ENCODE measurements around the gene KRT78.

Gene KRT78

DNA sequence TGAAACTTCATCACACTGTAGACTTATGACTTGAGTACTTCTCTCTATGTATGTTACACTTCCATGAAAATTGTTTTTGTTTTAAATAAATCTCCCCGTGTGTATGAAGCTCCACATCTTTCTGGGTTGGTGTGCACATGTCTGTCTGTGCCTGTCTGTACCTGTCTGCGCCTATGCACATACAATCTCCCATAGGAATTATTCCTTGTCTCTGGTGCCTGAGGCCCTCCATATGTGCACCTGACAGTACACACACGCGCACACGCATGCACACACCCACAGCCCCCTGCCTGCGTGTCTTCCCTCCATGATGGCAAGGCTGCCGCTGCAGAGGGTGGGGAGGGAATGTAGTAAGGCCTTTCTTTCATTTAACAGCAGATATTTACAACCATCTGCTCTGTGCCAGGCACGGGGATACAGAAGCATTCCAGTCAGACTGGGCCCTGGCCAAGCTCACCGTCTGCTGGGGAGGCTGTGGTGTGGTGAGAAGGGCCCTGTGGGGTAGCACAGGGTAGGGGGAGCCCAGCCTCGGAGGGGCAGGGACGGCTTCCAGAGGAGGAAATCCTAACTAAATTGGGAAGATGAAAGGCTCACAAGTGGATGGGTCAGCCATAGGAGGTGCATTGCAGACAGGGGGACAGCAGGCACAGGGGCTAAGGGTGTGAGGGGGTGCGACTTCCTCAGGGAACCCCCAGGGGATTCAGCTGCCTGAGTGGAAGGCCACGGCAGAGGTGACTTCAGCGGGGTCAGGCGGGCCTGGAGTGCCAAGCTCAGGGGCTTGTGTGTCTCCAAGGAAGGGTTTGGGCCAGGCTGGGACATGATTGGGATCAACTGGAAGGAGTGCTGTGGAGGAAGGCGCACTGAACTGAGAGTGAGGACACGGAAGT, 30.0 kb upstream of the KRT78 start:
- Histone ChIP-seq H3K9me3 (ENCODE audit: control insufficient read depth in 1 of 2, low read length in 2 of 2) (no peaks in the 10 kb centered on the region), H3K4me3 (ENCODE audit: low read depth in 1 of 2, low read length in 2 of 2) (no peak overlapping the region), H3K27ac (ENCODE audit: low read length) (no peak overlapping the region), H3K27me3 (ENCODE audit: low read depth, low read length) (no peaks in the 10 kb centered on the region), H3K36me3 (ENCODE audit: control insufficient read depth in 1 of 2, insufficient read depth in 2 of 2, low read length in 2 of 2) (no peaks in the 10 kb centered on the region), H3K4me1 (ENCODE audit: control insufficient read depth in 1 of 2, insufficient read depth in 2 of 2, low read length in 2 of 2) (peaks cover 8 to 18% of the 10 kb centered on the region in 2 donors)

DNA sequence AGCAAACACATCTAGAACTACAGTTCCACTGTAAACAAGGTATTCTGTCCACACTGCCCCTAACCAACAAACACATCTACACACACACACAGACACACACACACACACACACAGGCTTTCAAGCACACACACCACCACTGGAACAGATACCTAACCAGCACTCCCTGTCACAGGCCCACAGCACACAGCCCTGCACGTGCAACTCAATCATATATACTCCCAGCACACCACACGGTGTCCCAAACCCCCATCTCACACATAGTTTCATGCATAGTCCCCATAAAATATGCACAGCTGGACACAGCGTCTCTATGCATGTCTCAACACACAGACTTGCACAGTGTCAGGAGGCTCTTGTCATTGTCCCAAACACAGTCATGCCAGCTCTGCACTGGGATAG, 28.4 kb upstream of the KRT78 start:
- no peaks in the 10 kb centered on the region for H3K36me3 ChIP-seq (ENCODE audit: control insufficient read depth in 1 of 2, insufficient read depth in 2 of 2, low read length in 2 of 2)
- no peak overlapping the region for H3K27ac ChIP-seq (ENCODE audit: low read length)
- H3K27me3 ChIP-seq (ENCODE audit: low read depth, low read length), result no peaks in the 10 kb centered on the region
- H3K4me3 ChIP-seq (ENCODE audit: low read depth in 1 of 2, low read length in 2 of 2), result no peak overlapping the region
- H3K9me3 ChIP-seq (ENCODE audit: control insufficient read depth in 1 of 2, low read length in 2 of 2), result no peaks in the 10 kb centered on the region
- peaks cover 12 to 20% of the 10 kb centered on the region in 2 donors for H3K4me1 ChIP-seq (ENCODE audit: control insufficient read depth in 1 of 2, insufficient read depth in 2 of 2, low read length in 2 of 2)

- H3K4me3 ChIP-seq (ENCODE audit: low read depth in 1 of 2, low read length in 2 of 2), result no peak overlapping the region
- peaks cover 16 to 20% of the 10 kb centered on the region in 2 donors for H3K4me1 ChIP-seq (ENCODE audit: control insufficient read depth in 1 of 2, insufficient read depth in 2 of 2, low read length in 2 of 2)
- H3K27ac ChIP-seq (ENCODE audit: low read length), result no peak overlapping the region
- H3K9me3 ChIP-seq (ENCODE audit: control insufficient read depth in 1 of 2, low read length in 2 of 2), result no peaks in the 10 kb centered on the region
- H3K27me3 ChIP-seq (ENCODE audit: low read depth, low read length), result no peaks in the 10 kb centered on the region
- no peaks in the 10 kb centered on the region for H3K36me3 ChIP-seq (ENCODE audit: control insufficient read depth in 1 of 2, insufficient read depth in 2 of 2, low read length in 2 of 2)
Observed at GRCh38 chr12:52876372-52876771, 27.6 kb upstream of the KRT78 start.

GRCh38 chr12:52874573-52875435, 26.0 kb upstream of the KRT78 start:
- peaks cover 21 to 26% of the 10 kb centered on the region in 2 donors for H3K4me1 ChIP-seq (ENCODE audit: control insufficient read depth in 1 of 2, insufficient read depth in 2 of 2, low read length in 2 of 2)
- peak overlapping the region; percentile 67 for H3K27ac ChIP-seq (ENCODE audit: low read length)
- no peak overlapping the region for H3K4me3 ChIP-seq (ENCODE audit: low read depth in 1 of 2, low read length in 2 of 2)

DNA sequence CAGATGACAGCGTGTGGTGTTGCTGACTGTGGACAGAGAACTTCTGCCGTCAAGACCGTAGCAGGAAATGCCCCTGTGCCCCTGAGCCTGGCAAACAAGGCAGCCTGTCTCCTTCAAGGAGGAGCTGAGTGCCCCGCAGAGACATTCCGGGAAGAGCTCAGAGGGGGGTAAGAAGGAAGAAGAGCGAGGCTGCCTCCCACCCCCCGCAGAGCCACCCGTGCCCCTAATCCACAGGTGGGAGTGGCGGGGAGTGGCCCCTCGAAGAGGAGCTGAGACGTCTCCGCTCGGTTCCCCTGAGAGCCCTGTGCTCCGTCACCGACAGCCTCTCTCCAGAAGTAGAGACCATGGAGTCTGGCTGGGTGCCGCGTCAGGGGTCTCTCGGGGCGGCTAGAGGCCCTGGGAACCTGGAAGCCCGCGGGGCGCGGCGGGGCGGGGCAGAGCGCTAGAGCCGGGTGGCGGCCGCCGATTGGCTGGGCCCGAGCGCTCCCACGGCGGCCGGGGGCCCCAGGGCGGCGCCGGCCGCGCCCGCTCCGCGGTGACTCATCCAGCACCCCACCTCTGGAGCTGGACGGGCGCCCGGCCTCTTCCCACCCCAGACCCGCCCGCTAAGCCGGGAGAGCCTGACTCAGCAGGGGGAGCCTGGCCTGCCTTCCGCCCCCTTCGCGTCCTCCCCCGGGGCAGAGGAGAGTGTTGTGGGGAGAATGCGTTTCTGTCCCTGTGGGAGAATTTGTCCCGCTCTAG, 25.2 kb upstream of the KRT78 start:
- Histone ChIP-seq H3K27me3 (ENCODE audit: low read depth, low read length) (no peaks in the 10 kb centered on the region), H3K4me3 (ENCODE audit: low read depth in 1 of 2, low read length in 2 of 2) (peak overlapping the region; percentile 45 to 46), H3K4me1 (ENCODE audit: control insufficient read depth in 1 of 2, insufficient read depth in 2 of 2, low read length in 2 of 2) (peaks cover 18 to 21% of the 10 kb centered on the region in 2 donors)

More at GRCh38 chr12:52874573-52875435, 26.0 kb upstream of the KRT78 start:
- Histone ChIP-seq H3K36me3 (ENCODE audit: control insufficient read depth in 1 of 2, insufficient read depth in 2 of 2, low read length in 2 of 2) (no peaks in the 10 kb centered on the region), H3K9me3 (ENCODE audit: control insufficient read depth in 1 of 2, low read length in 2 of 2) (no peaks in the 10 kb centered on the region), H3K27me3 (ENCODE audit: low read depth, low read length) (no peaks in the 10 kb centered on the region)

GRCh38 chr12:52873513-52873831, 24.7 kb upstream of the KRT78 start:
- H3K27ac ChIP-seq (ENCODE audit: low read length), result peak overlapping the region; percentile 85
- H3K4me1 ChIP-seq (ENCODE audit: control insufficient read depth in 1 of 2, insufficient read depth in 2 of 2, low read length in 2 of 2), result peaks cover 13 to 21% of the 10 kb centered on the region in 2 donors
- peak overlapping the region; percentile 45 to 46 for H3K4me3 ChIP-seq (ENCODE audit: low read depth in 1 of 2, low read length in 2 of 2)

More for the DNA sequence above, 25.2 kb upstream of the KRT78 start:
- Histone ChIP-seq H3K9me3 (ENCODE audit: control insufficient read depth in 1 of 2, low read length in 2 of 2) (no peaks in the 10 kb centered on the region), H3K27ac (ENCODE audit: low read length) (peak overlapping the region; percentile 85), H3K36me3 (ENCODE audit: control insufficient read depth in 1 of 2, insufficient read depth in 2 of 2, low read length in 2 of 2) (no peaks in the 10 kb centered on the region)

DNA sequence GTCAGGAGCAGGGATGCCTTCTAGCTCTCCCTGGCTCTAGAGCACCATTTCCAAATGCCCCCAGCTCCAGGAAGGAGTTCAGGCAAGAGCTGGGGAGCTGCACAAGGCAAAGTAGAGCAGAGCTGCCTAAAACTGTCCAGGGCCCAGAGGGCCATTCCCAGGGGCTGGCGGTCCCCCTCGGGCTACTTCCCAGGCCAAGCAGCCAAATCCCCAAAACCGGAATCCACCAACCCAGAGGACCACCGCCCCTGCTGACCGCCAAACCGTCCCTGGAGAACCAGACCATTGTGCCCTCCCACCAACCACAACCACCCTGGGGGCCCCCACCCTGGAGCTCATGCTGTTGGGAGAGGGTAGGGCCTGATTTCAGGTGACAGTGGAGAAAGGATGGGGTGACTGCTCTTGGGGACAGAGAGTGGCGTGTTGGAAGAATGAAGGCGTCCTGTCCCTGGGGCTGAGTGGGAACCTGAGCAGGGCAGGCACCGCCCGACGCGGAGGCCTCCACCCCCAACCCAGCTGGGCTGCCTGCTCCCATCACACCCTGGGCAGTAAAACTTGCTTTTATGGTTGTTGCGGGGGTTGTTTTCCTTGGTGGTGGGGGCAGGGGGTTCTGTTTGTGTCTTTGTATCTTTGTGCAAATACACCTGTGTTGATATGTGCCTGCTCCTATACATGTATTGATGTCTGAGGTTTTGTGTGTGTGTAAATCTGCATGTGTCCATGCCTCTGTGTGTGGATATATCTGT, 24.0 kb upstream of the KRT78 start:
- H3K36me3 ChIP-seq (ENCODE audit: control insufficient read depth in 1 of 2, insufficient read depth in 2 of 2, low read length in 2 of 2), result no peaks in the 10 kb centered on the region
- peaks cover 13 to 21% of the 10 kb centered on the region in 2 donors for H3K4me1 ChIP-seq (ENCODE audit: control insufficient read depth in 1 of 2, insufficient read depth in 2 of 2, low read length in 2 of 2)
- no peaks in the 10 kb centered on the region for H3K9me3 ChIP-seq (ENCODE audit: control insufficient read depth in 1 of 2, low read length in 2 of 2)
- no peaks in the 10 kb centered on the region for H3K27me3 ChIP-seq (ENCODE audit: low read depth, low read length)
- peak overlapping the region; percentile 85 for H3K27ac ChIP-seq (ENCODE audit: low read length)
- H3K4me3 ChIP-seq (ENCODE audit: low read depth in 1 of 2, low read length in 2 of 2), result no peak overlapping the region

More at GRCh38 chr12:52873513-52873831, 24.7 kb upstream of the KRT78 start:
- Histone ChIP-seq H3K9me3 (ENCODE audit: control insufficient read depth in 1 of 2, low read length in 2 of 2) (no peaks in the 10 kb centered on the region), H3K27me3 (ENCODE audit: low read depth, low read length) (no peaks in the 10 kb centered on the region), H3K36me3 (ENCODE audit: control insufficient read depth in 1 of 2, insufficient read depth in 2 of 2, low read length in 2 of 2) (no peaks in the 10 kb centered on the region)

DNA sequence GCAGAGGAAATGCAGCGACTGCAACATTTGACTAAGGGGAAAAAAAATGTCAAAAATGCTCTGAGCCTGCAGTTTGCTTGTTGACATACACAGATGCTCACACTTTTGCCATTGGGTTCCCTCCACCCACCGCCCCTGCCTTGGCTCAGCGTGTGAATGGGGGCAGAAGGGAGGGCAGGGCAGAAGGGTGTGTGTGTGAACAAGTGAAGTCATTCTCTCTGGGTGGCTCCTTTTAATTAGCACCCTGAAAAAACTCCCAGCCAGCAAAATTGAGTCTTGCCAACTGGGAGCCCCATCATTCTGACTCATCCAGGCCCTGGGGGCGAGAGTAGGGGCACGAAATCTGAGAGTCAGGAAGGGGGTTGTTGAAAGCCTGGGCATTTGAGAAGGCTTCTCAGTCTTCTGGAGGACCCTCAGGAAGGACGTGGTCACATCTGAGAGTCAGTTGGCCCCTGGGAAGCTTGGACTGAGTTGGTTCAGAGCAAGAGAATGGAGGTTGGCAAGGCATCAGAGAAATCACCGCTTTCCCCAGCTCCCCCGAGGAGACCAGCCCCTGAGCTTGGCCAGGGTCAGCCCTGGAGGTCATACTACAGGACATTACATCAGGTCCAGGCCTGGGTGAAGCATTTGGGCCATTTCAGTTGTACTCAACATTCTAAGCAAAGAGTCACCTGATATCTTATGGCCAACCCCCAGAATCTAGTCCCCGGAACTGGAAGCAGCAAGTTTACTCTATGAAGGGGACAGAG, 22.7 kb upstream of the KRT78 start:
- Histone ChIP-seq H3K36me3 (ENCODE audit: control insufficient read depth in 1 of 2, insufficient read depth in 2 of 2, low read length in 2 of 2) (no peaks in the 10 kb centered on the region), H3K27me3 (ENCODE audit: low read depth, low read length) (no peaks in the 10 kb centered on the region), H3K27ac (ENCODE audit: low read length) (peak overlapping the region; percentile 48), H3K4me1 (ENCODE audit: control insufficient read depth in 1 of 2, insufficient read depth in 2 of 2, low read length in 2 of 2) (peaks cover 16 to 21% of the 10 kb centered on the region in 2 donors), H3K4me3 (ENCODE audit: low read depth in 1 of 2, low read length in 2 of 2) (no peak overlapping the region), H3K9me3 (ENCODE audit: control insufficient read depth in 1 of 2, low read length in 2 of 2) (no peaks in the 10 kb centered on the region)

DNA sequence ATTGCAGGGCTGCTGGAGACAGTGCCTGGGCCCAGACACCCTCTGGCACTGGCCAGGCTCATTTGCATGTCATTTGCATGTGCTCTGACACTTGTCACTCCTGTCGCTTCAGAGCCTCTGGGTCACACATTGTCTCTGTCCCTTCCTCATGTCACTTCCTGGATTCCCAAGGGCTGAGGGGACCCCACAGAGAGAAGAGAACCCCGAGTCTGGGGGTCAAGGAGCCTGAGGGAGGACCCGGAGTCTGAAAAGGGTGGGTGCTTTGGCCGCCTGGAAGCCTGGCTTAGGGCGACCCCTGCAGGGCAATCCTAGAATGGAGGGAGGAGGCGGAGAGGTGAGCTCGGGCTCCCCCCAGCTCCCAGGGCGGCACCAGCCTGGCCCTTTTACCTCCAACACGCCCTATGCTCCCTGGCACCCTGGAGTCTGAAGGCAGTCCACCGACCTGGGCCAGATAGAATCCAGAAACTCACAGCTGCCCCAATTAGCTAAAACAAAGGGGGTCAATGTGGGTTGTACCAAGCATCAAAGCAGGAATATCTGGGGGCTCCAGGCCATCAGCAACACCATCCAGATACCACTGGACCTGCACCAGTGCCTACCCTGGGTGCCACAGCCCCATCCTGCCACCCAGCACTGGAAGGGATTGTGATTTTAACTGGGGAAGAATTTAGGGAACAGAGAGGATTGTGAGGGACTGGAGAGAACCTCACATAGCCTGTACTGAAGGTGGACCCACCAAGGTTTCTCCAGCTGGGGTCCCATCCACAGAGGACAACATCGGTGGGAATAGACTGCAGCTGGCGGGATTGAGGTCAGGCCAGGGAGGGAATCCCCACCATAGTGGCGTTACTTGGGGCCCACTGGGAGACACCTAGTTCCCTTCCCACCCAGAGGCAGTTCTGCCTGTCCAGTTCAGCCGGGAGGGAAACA, 21.8 kb upstream of the KRT78 start:
- no peaks in the 10 kb centered on the region for H3K36me3 ChIP-seq (ENCODE audit: control insufficient read depth in 1 of 2, insufficient read depth in 2 of 2, low read length in 2 of 2)
- no peaks in the 10 kb centered on the region for H3K9me3 ChIP-seq (ENCODE audit: control insufficient read depth in 1 of 2, low read length in 2 of 2)
- H3K4me3 ChIP-seq (ENCODE audit: low read depth in 1 of 2, low read length in 2 of 2), result no peak overlapping the region
- peak overlapping the region; percentile 48 for H3K27ac ChIP-seq (ENCODE audit: low read length)
- H3K27me3 ChIP-seq (ENCODE audit: low read depth, low read length), result no peaks in the 10 kb centered on the region
- H3K4me1 ChIP-seq (ENCODE audit: control insufficient read depth in 1 of 2, insufficient read depth in 2 of 2, low read length in 2 of 2), result peaks cover 16 to 21% of the 10 kb centered on the region in 2 donors

Measured in muscle layer of duodenum (tissue), 2 donors.